K562 (cell line): ENCODE results near the gene IMMP2L. TPM values are rescaled to one million over a fixed set of nuclear protein-coding genes. Genes with fewer than 3 reads are reported as not detected.

Experiments used
- ARID2 ChIP-seq: fragments of 450-650 bp; IDR thresholded peaks from 2 replicates; pipeline ENCODE4 v1.6.1; 2017; ENCODE audit warnings: antibody characterized with exemption, mild to moderate bottlenecking
- C11orf30 ChIP-seq: fragments of 450-650 bp; IDR thresholded peaks from 2 replicates; pipeline ENCODE4 v1.6.1; 2016; ENCODE audit warnings: low read depth, mild to moderate bottlenecking
- CAMTA2 ChIP-seq: fragments of 250-450 bp; sonication (Bioruptor Pico); conservative IDR thresholded peaks from 2 replicates; pipeline ENCODE4 v1.5.1; 2022
- CREM ChIP-seq: IDR thresholded peaks from 2 replicates; pipeline ENCODE4 v1.6.1; 2014; ENCODE audit warnings: antibody characterized with exemption, low read depth
- DACH1 ChIP-seq: fragments of 450-650 bp; IDR thresholded peaks from 2 replicates; pipeline ENCODE4 v1.6.1; 2018; ENCODE audit not compliant: partially characterized antibody
- ELF1 ChIP-seq: fragments of 200-800 bp; sonication (Bioruptor generic); IDR thresholded peaks from 2 replicates; pipeline ENCODE4 v1.6.1; 2016; ENCODE audit warnings: missing genetic modification characterization, missing compliant biosample characterization
- ELF4 ChIP-seq: fragments of 450-650 bp; formaldehyde crosslinking; IDR thresholded peaks from 2 replicates; pipeline ENCODE4 v1.4.0; 2022; ENCODE audit warnings: missing genetic modification characterization
- FOS ChIP-seq: IDR thresholded peaks from 3 replicates; pipeline ENCODE4 v1.6.1; 2011; ENCODE audit not compliant: insufficient read length; ENCODE audit errors: extremely low read depth
- GATA2 ChIP-seq: sonication (generic); formaldehyde crosslinking; IDR thresholded peaks from 2 replicates; pipeline ENCODE4 v1.4.0; 2020; ENCODE audit warnings: mild to moderate bottlenecking, missing genetic modification reagents
- HNRNPLL ChIP-seq: fragments of 200-400 bp; formaldehyde crosslinking; IDR thresholded peaks from 2 replicates; pipeline ENCODE4 v1.6.1; 2017; ENCODE audit warnings: low read length, low read depth, mild to moderate bottlenecking; ENCODE audit not compliant: poor library complexity, severe bottlenecking
- HOXB6 ChIP-seq: fragments of 250-450 bp; sonication (Bioruptor Pico); IDR thresholded peaks from 2 replicates; pipeline ENCODE4 v1.5.1; 2022; ENCODE audit warnings: mild to moderate bottlenecking, borderline replicate concordance
- MED1 ChIP-seq: sonication (generic); formaldehyde crosslinking; IDR thresholded peaks from 2 replicates; pipeline ENCODE4 v1.8.1; 2023; ENCODE audit warnings: missing genetic modification reagents, borderline replicate concordance
- NCOA1 ChIP-seq: fragments of 450-650 bp; IDR thresholded peaks from 2 replicates; pipeline ENCODE4 v1.6.1; 2016; ENCODE audit warnings: low read depth
- NFIC ChIP-seq: fragments of 450-650 bp; IDR thresholded peaks from 2 replicates; pipeline ENCODE4 v1.6.1; 2017; ENCODE audit warnings: mild to moderate bottlenecking, inconsistent platforms
- NFRKB ChIP-seq: fragments of 450-650 bp; IDR thresholded peaks from 2 replicates; pipeline ENCODE4 v1.6.1; 2016; ENCODE audit warnings: low read depth
- NFXL1 ChIP-seq: fragments of 450-650 bp; formaldehyde crosslinking; IDR thresholded peaks from 2 replicates; pipeline ENCODE4 v1.4.0; 2021; ENCODE audit warnings: mild to moderate bottlenecking
- PCBP2 ChIP-seq: fragments of 200-400 bp; formaldehyde crosslinking; IDR thresholded peaks from 2 replicates; pipeline ENCODE4 v1.6.1; 2018; ENCODE audit warnings: low read length, low read depth, mild to moderate bottlenecking, moderate library complexity; ENCODE audit not compliant: poor library complexity, severe bottlenecking
- PHTF2 ChIP-seq: fragments of 250-450 bp; sonication (Bioruptor Pico); IDR thresholded peaks from 2 replicates; pipeline ENCODE4 v1.5.0; 2021; ENCODE audit warnings: mild to moderate bottlenecking
- POLR2B ChIP-seq: fragments of 450-650 bp; IDR thresholded peaks from 2 replicates; pipeline ENCODE4 v1.6.1; 2018; ENCODE audit warnings: low read depth; ENCODE audit not compliant: partially characterized antibody
- RBBP5 ChIP-seq: fragments of 200-600 bp; sonication (generic); IDR thresholded peaks from 2 replicates; pipeline ENCODE4 v1.6.1; 2012; ENCODE audit warnings: borderline replicate concordance, mild to moderate bottlenecking, low read length, control low read depth, inconsistent platforms; ENCODE audit not compliant: insufficient read depth, poor library complexity, severe bottlenecking
- RBM34 ChIP-seq: fragments of 200-400 bp; formaldehyde crosslinking; IDR thresholded peaks from 2 replicates; pipeline ENCODE4 v1.6.1; 2018; ENCODE audit warnings: low read length, borderline replicate concordance; ENCODE audit not compliant: insufficient read depth
- SIN3B ChIP-seq: fragments of 450-650 bp; IDR thresholded peaks from 2 replicates; pipeline ENCODE4 v1.6.1; 2017; ENCODE audit warnings: low read depth, mild to moderate bottlenecking, moderate library complexity
- SMARCB1 ChIP-seq: IDR thresholded peaks from 2 replicates; pipeline ENCODE4 v1.6.1; 2011; ENCODE audit warnings: improper control_type of control experiment, low read depth; ENCODE audit not compliant: insufficient read length
- STAT5A ChIP-seq: IDR thresholded peaks from 2 replicates; pipeline ENCODE4 v1.6.1; 2012; ENCODE audit warnings: low read length, inconsistent platforms, borderline replicate concordance
- TARDBP ChIP-seq: fragments of 450-650 bp; IDR thresholded peaks from 2 replicates; pipeline ENCODE4 v1.6.1; 2016
- TBP ChIP-seq: optimal IDR thresholded peaks from 2 replicates; pipeline ENCODE3; 2011; ENCODE audit warnings: low read depth, low read length, improper control_type of control experiment
- ZKSCAN1 ChIP-seq: fragments of 150-350 bp; IDR thresholded peaks from 2 replicates; pipeline ENCODE4 v1.6.1; 2016; ENCODE audit warnings: low read depth, low read length
- ZNF124 ChIP-seq: sonication (generic); formaldehyde crosslinking; IDR thresholded peaks from 2 replicates; pipeline ENCODE4 v1.8.1; 2022; ENCODE audit warnings: missing genetic modification reagents
- ZNF830 ChIP-seq: fragments of 250-450 bp; sonication (Bioruptor Pico); IDR thresholded peaks from 2 replicates; pipeline ENCODE4 v1.5.0; 2021; ENCODE audit warnings: mild to moderate bottlenecking
- polyA plus RNA-seq, 8 experiments: library from polyadenylated mRNA; depleted of rRNA in 4 of 8; stranded (reverse) in 5 of 8; unstranded in 3 of 8; fragments of >200 nt; fragmentation: Nextera tagmentation in 2 of 8; fragmentation: Illumina TruSeq in 1 of 8; extraction: Ambion mirVana in 2 of 8; extraction: Trizol in 1 of 8; gene quantifications; 2 replicates each; pipeline versions ENCODE4 v1.2.1 to v1.2.3, GENCODE V29; 2011 to 2014; ENCODE audit warnings: inconsistent platforms in 1 of 8, missing spikeins in 1 of 8
- total RNA-seq, 7 experiments: library from RNA; depleted of rRNA in 6 of 7; stranded (reverse); fragments of >200 nt in 6 of 7; fragmentation: Illumina TruSeq in 2 of 7; extraction: Trizol in 2 of 7; gene quantifications; 2 replicates each; pipeline versions ENCODE4 v1.2.1 to v1.2.3, GENCODE V29; 2011 to 2021; ENCODE audit warnings: low replicate concordance in 1 of 7
- TF ChIP-seq, protein P1 (sequence below): fragments of 450-650 bp; formaldehyde crosslinking; IDR thresholded peaks from 2 replicates; pipeline ENCODE4 v1.4.0; 2020; ENCODE audit warnings: mild to moderate bottlenecking, moderate library complexity

The IMMP2L gene
- total and polyA plus RNA-seq, 9 of the 15 experiments (the other 6 are each of a cell fraction or from before 2014, with no cell fraction given), result 29.7 to 116 (median 53.0) TPM

GRCh38 chr7:111560773-111561653 is 1.3 kb downstream of the IMMP2L start (continued):
- no peak for TF ChIP-seq SIN3B
- TF ChIP-seq PHTF2 (CRISPR knock-in tag), result 0 out of 2 replicates have a peak, but pooled peaks have one; percentile 50
- no peak for TF ChIP-seq PCBP2
- peak; percentile 12 for TF ChIP-seq TBP
- no peak for TF ChIP-seq ZNF124 (CRISPR knock-in tag)
- peak; percentile 20; the same call in 1 of the 2 replicates for TF ChIP-seq GATA2 (CRISPR knock-in tag)
- no peak for TF ChIP-seq ELF4
- no peak for TF ChIP-seq NFXL1
- TF ChIP-seq, protein P1, sequence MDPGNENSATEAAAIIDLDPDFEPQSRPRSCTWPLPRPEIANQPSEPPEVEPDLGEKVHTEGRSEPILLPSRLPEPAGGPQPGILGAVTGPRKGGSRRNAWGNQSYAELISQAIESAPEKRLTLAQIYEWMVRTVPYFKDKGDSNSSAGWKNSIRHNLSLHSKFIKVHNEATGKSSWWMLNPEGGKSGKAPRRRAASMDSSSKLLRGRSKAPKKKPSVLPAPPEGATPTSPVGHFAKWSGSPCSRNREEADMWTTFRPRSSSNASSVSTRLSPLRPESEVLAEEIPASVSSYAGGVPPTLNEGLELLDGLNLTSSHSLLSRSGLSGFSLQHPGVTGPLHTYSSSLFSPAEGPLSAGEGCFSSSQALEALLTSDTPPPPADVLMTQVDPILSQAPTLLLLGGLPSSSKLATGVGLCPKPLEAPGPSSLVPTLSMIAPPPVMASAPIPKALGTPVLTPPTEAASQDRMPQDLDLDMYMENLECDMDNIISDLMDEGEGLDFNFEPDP, result 0 out of 2 replicates have a peak, but pooled peaks have one; percentile 15
- TF ChIP-seq MED1 (CRISPR knock-in tag), result no peak
- no peak for TF ChIP-seq FOS
- TF ChIP-seq CREM, result no peak
- no peak for TF ChIP-seq ZNF830 (CRISPR knock-in tag)
- no peak for TF ChIP-seq ELF1 (tag)
- no peak for TF ChIP-seq RBM34
- TF ChIP-seq DACH1, result no peak
- no peak for TF ChIP-seq HNRNPLL
- TF ChIP-seq NFIC, result peak; percentile 98
- TF ChIP-seq CAMTA2, result no peak
- TF ChIP-seq NFRKB, result no peak
- no peak for TF ChIP-seq TARDBP
- no peak for TF ChIP-seq STAT5A
- TF ChIP-seq ARID2, result 0 out of 2 replicates have a peak, but pooled peaks have one; percentile 18
- no peak for TF ChIP-seq C11orf30
- no peak for TF ChIP-seq NCOA1
- no peak for TF ChIP-seq POLR2B
- TF ChIP-seq RBBP5, result no peak
- TF ChIP-seq HOXB6 (CRISPR knock-in tag), result no peak
- no peak for TF ChIP-seq ZKSCAN1
- TF ChIP-seq SMARCB1, result no peak
